GM21737 (cell line): Measurements from ENCODE around the gene CSK.

Source experiments
- ATAC-seq: cut with Tn5 transposase; IDR thresholded peaks from one replicate; pipeline ENCODE4 v1.9.1; 2021; ENCODE audit warnings: mild to moderate bottlenecking, moderate library complexity; ENCODE audit not compliant: unreplicated experiment

CSK gene

DNA sequence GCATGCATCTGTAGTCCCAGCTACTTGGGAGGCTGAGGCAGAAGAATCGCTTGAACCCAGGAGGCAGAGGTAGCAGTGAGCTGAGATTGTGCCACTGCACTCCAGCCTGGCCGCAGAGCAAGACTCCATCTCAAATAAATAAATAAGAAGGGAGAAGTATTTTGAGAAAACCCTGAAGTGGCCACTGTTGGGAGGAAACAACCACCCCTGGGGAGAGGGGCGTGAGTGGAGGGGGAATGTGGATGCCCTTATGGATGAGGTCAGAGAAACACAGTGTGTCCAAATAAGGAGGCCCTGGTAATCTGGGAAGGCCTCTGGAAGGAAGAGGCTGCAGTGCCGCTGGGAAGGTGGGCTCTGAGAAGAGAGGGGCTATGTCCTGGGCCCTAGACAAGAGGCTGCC lies 40.4 kb downstream of the CSK start:
- ATAC-seq = no peak

DNA sequence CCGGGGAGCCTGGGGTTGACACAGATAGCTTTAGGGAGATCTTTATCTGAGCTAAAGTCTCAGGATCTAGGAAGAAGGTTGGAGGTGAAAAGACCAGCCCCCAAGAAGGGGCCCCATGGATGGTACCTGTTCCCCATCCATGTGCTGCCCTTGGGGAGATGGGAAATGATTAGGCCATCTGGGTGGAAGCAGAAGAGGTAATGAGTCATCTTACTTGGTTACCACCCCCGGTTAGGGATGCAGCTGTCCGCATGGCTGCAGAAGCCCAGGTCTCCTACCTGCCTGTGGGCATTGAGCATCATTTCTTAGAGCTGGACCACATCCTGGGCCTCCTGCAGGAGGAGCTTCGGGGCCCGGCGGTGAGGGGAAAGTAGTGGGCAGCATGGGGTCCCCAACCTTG lies 41.4 kb downstream of the CSK start:
- no peak for ATAC-seq

DNA sequence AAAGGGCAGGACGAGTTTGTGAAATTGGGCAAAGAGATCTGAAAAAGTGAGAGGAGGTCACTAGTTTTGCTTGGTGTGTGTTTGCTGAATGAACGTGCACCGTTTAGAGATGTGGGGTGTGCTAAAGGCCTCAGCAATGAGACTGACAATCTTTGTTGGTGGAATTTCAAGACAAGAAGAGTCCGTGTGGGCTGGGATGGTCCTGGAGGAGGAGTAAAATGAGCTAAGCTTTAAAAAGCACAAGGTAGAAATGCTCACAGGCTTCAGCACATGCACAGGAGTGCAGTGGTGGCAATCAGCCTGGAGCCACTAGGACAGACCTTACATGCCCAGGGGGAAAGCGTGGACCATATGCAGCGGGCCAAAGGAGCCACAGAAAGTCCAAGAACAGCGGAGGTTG lies 43.1 kb downstream of the CSK start:
- ATAC-seq = no peak

DNA sequence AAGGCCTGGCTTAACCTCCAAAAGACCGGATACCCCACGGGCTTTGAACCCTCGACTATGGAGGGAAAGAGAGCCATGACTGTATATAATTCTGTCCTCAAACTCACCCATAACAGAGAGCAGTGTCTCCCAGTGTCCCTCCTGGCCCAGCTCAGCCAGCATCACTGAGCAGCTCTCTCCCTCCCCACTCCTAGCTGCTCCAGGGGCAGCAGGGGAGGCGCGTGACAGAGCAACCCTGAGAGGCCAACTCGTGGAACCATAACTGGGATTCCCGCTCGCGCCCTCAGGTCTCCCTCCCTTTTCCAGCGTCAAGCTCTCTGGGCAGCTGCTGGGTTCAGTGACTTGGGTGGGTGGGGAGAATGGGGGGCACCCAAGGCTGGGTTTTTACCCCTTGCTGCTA lies 44.0 kb downstream of the CSK start:
- no peak for ATAC-seq

DNA sequence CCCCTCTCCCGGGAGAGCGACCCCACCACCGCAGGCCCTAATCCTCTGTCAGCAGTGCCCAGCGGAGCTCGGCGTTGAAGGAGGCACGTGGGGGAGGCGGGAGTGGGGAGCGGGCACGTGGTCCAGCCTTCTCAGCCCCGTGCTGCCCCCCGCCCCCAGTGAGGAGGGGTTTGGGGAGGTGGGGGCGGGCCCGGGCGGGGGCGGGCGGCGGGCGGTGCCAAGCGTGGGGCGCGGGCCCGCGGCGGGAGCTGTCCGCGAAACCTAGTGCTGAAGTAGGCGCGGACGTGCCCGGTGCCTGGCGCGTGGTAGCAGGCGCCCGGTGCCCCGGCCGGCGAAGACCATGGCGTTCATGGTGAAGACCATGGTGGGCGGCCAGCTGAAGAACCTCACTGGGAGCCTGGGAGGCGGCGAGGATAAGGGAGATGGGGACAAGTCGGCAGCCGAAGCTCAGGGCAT lies 44.5 kb downstream of the CSK start, which contains the start of gene CPLX3:
Gene CPLX3, plus strand, starts transcription at position 264 of the 456 bp plus-strand sequence. Its CDS starts 77 bp downstream, at position 341.
- no peak for ATAC-seq

DNA sequence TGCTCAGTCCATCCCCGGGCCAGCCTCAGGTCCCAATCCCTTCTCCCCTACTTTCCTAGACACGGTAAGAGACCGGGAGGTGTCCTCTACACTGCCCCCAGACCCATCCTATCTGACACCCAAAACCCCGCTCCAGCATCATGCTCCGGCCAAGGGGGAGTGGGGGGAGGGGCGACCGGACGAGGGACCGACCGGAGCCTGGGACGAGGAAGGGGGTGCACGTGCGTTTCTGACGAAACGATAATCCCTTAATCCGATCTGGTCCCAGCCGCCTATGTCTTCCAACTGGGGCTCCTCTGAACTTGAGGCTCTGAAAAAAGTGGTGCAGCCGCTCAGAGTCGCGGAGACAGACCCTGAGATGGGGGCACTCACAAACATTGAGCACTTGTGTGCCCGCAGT lies 45.0 kb downstream of the CSK start:
- no peak for ATAC-seq

DNA sequence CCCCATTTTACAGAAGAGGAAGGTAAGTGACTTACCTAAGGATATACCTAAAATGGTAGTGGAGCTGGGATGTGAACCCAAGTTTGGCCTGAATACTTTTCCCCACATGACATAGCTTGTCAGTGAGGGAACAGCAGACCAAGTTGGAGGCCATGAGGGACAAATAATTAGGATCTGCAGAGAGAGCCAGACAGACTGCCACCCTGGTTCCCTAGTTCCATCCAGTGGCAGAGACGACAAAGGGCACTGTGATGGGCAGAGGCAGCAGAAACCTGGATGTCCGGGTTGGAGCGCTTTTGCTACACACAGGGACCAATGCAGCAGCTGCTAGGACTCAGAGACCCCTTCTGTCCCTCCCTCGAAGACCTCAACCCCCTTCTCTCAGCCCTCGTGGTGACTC lies 45.7 kb downstream of the CSK start:
- no peak for ATAC-seq

DNA sequence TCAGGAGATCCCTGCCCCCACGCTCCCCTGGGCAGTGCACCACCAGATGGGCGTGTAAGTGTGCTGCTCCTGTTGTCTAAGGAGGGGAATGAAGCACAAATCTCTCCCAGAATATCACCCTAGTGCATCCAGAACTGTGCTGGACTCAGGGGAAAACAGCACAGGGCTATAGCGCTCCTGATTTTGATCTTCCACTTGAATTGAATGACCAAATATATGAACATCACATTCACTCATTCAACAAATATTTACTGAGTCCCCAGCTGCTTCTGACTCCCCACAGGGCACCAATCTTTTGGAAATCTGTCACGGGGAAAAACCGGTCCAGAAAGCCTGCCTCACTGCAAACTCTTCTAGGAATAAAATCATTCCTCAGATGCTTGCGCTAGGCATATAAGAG lies 47.0 kb downstream of the CSK start:
- no peak for ATAC-seq

DNA sequence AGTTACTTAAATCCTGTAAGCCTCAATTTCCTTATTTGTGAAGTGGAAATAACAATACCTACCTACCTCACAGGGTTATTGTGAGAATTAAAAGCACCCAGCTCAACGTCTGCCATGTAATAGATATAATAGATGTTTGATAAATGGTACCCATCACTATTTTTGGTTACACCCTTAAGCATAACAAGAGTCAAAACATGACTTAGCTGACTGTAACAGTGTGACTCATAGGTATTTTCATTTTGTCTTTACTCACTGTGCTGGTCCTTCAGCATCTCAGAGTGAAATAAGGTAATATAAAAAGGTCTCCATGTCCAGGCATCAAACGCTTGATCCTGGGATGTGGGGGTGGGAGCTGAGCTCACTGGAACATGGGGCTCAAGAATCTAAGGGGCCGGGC lies 47.6 kb downstream of the CSK start:
- no peak for ATAC-seq

DNA sequence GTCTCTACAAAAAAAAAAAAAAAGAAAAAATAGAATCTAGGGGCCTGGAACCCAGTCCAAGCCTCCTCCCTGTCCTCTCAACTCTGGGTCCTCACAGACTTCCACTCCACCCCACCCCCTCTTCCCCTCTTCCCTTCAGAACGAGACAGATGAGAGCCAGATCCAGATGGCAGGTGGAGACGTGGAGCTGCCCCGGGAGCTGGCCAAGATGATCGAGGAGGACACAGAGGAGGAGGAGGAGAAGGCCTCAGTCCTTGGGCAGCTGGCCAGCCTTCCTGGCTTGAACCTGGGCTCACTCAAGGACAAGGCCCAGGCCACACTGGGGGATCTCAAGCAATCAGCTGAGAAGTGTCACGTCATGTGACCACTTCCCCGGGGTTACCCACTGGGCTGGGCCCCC lies 48.1 kb downstream of the CSK start:
- ATAC-seq = no peak

DNA sequence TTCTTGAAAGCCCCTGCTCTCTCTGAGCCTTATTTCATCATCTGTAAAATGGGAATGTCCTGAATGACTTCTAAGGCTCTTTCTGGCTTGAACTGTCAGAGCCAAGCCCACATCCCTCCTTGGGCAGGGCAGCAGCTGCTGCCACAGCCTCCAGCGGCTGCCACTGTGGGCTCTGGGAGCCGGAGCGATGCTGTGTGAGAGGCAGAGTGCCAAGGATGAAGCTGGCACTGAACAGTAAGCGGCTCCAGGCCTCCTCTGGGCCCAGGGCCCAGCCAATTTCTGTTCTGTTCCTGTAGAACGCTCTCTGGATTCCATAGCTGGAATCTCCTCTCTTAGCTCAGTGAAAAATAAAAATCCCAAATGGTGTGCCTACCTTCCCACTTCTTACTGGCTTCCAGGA lies 49.0 kb downstream of the CSK start:
- ATAC-seq = no peak

DNA sequence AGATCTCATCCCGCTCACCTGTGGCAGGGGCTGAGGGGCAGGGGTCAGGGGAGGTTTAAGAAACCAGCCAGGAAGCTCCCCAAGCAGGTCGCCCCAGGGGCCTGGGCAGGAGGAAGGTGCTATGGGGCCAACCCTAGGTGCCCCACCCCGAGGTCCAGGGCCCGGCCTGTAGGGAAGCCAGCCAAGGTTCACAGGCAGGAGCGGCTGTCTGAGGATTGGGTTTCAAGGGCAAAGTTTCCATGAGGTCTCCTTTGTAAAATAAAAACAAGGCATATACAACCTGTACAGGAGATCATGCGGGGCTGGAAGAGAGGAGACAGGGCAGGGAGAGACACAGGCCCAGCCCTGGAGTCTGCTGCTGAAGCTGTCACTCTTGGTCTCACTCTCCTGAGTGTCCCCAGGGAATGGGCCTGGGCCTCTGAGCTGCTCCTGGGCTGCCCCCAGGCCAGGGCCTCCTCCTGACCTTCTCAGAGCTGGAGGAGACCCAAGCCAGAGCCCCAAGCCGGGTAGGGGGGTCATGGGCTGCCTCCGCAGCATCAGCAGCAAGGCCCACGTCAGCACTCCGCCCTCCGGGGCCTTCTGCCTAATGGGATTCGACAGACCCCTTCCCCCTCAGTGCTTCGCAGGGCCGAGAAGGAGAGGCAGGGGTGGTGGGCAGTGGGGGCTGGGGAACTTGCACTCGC lies 50.1 kb downstream of the CSK start:
- no peak for ATAC-seq

DNA sequence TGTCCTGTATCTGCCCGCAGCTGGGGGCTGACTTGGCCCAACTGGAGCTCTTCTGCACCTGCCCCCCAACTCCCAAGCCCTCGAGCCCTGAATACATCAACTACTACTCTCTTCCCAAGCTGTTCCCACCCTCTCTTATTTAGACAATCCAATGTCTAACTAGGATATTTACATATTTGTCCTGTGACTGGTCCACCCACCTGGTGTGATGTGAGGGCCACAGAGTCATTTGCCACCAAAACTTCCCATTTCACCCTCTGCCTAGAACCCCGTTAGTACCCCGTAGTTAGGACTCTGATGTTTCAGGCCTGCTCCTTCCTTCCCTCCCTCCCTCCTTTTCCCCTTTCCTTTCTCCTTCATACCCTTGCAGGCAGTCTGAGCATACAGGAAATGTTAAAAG lies 50.9 kb downstream of the CSK start:
- ATAC-seq = no peak

DNA sequence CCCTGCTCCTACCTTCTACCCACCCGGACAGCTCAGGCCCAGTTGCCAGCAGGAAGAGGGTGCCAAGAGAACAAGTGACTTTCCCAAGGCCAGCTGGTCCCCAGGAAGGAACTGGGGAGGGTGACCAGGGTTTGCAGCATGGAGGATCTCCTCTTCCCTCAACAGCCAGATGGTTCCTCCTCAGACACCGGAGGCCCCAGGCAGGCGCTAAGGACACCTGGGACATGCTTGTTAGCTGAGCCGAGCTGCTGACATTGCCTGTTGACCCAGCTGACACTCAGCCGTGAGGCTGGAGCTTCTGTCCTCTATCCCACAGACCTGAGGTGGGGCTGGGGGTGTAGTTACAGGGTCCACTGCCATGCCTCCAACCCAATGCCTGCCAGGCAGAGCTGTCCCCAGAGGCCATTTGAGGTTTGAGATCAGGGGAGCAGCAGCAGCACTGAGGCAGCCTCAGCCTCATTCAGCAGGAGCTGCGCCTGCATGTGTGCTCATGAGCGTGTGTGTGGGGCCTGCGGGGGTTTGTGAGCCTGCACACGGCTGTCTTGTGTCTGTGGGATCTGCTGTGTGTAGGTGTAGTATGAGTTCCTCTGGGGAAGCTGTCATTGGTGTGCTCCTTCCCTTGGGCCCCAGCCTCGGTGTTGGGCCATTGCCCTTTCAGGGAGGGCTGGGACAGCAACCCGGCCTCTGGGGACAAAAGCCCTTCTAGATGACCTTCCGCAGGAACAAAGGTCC lies 51.7 kb downstream of the CSK start:
- no peak for ATAC-seq

DNA sequence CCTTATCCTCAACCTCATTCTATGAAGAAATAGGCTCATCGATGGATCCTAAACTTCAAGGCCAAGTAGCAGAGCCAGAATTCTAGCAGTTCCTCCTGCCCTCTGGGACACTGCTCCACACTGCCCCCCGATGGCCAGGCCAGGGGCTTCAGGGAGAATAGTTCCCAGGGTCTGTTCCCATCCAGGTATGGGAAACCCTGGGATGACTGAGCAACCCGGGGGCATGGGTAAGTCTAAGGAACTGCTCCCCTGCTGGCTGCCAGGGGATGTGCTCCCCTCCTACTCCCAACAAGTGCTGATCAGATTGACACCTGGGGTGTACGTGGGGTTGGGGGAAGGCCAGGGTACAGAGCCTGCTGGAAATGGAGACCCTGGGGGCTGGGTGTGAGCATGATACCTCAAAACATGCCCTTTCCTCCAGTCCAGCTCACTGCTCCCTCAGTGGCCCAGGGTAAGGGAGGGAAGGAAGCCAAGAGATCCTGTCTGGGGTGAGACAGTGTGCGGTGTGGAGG lies 53.5 kb downstream of the CSK start:
- ATAC-seq = no peak

DNA sequence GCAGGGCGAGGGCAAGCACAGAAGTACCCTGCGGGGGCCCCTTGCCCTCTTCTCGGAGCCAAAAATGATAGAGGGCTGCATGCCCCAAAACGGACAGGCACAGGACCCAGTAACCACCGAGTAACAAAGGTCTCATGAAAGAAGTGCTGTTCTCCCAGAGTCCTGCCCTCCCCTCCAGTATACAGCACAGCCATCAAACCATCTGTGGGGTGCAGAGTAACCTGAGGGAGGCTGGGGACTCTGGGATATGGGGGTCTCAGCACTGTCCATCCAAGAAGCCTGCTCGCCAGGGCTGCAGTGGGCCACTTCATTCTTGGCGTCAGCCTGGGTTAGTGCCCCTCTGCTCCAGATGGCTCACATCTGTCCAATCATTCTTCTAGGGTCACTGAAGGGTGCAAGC lies 55.0 kb downstream of the CSK start:
- no peak for ATAC-seq

DNA sequence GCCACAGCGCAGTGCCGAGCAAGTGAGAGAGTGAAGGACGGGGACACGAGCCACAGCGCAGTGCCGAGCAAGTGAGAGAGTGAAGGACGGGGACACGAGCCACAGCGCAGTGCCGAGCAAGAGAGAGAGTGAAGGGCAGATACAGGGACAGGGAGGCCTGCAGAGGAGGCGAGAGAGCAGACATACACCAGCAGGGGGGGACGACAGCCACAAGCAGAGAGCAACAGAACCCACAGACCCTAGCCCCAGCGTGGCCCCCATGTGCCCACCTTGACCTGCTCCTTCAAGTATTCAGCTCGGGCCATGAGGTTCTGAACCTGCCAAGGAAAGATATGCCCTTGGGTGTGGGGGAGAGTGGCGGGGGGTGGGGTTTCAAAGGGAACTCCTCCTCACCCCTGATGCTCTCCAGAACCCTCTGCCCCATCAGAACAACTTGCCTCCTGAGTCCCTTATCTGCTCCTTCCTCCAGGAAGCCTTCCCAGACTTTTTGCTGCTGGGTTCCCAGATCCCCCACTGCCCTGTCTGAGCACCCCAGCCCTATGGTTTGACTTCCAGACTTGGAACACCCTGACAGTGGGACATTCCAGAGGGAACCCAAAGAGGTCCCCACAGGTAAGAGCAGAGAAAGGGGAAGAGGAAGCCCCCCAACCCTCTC lies 55.7 kb downstream of the CSK start:
- no peak for ATAC-seq

DNA sequence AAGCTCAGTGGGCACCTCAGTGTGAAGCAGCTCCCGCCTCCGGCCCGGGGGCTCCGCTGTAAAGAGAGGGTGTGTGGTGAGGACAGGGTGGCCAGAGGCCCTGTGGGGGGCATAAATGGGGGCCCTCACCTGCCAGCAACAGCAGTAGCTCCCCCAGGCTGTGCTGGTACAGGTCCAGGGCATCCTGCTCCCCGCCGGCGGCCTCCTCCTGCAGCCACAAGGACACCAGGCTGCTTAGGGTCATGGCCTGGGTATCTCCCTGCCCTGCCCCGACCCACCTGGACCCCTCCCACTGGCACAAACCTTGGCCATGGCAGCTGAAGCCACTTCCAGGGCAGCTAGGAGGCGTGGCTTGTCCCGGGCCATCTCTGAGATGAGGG lies 56.2 kb downstream of the CSK start:
- no peak for ATAC-seq

DNA sequence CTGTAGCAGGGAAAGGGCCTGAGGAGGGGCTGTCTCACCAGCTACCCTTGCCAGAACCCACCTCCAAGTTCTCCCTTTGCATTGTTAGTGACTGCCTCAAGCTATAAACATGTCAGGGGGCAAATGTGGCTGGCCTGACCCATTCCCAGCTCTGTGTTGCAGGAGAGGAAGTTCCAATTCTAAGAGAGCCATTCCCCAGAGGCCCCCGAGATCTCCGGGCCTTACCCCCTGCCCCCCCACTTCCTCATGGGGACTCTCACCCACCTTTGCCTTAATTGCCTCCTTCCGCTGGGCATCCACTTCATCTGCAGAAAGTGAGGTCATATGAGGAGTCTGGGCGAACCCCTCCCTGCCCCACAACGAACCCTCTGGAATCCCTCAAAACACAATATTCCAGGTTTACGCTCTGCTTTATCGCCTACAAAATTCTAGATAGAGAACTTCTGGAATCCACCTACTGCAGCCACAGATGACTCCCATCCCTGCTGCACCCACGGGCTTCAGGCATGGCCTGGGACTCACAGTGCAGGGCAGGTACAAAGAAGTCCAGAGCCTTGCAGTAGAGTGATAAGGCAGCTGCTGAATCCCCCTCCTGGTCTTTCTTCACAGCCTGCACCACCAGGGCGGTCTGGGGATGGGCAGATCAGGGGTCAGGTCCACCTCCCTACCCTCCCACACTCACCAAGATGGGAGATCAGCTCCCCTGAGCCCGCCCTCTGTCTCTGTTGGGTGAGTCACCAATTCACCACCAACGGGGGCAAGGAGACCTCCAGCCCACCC lies 57.1 kb downstream of the CSK start:
- no peak for ATAC-seq

DNA sequence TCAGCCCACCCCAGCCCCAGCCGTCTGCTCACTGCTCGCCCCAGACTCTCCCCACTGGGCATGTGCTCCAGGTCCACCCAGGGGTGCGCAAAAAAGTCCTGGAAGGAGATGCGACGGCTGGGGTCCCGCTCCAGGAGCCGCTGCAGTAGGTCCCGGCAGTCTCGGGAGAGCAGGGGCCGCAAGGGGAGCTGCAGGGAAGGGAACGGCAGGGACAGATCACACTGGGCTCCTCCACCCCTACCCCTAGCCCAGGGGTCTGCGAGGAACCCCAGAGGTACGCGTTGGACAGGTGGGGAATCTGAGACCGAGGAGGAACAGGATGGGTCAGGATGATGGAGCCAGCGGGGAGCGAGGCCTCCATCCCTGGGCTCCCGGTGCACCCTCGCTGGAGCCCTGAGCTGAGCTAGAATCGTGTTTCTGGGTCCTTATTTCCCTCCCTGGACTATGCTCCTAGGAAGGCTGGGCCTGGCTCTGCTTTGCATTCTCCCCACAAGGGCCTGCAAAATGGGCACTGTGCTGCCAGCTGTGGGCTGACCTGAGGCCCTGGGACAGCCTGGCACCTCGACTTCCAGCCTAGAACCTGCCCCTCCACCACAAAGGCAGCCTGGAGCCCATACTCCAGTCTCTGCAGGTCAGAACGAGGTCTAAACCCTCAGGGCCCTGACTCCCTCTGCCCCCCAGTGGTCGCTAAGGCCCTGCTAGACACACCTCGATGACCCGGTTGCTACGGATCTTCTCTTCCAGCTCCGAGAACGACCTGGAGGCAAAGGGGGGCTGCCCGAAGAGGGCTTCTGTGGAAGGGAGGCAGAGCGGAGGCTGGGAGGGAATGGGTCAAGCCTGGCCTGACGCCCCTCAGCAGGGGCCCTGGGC lies 57.9 kb downstream of the CSK start:
- ATAC-seq = no peak
